HG03139 (cell line): Measurements from ENCODE around the gene RNU1-1.
"Not testable (repeated sequence)": the region's sequence is repeated elsewhere in the genome, so short reads cannot be mapped to it uniquely, and the experiment has no call there.

Source experiments
- ATAC-seq: cut with Tn5 transposase; IDR thresholded peaks from one replicate; pipeline ENCODE4 v1.9.1; 2021; ENCODE audit not compliant: unreplicated experiment

The RNU1-1 gene

DNA sequence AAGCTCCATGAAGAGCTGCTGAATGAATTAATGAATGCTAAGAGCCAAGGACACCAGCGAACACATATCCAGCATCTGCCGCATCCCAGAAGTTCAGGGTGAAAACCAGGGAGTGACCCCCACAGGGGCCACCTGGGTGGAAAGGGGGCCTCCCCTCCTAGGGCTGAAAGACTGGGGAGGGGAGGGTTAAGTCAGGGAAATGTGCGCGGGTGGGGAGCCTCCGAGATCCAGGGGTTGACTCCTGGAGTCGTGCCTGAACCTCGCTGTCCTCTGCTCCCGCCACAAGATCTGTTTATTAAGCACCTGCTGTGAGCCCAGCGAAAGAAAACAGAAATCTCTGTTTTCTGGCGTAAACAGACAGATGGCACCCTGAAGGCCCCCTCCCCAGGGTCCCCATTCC is 16.0 kb downstream of the RNU1-1 start:
- not testable (repeated sequence) for ATAC-seq

- ATAC-seq, result not testable (repeated sequence)
These were observed 16.6 kb downstream of the RNU1-1 start for GRCh38 chr1:16497474-16497904.

DNA sequence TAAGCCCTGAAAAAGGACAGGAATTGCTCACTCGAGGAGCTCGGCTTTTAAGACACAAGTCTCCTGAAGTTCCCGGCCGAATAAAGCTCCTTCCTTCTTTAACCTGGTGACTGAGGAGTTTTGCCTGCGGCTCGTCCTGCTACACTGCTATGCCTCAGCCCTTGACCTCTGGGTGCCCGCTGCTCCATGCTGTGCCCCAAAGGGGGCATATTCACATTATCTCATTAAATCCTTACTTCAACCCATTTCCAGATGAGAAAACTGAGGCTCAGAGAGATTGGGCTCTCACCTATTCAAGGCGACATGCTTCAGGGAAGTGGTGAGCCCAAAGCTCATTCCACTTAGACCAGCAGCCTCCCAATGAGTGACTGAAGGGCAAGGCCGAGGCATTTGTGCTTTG is 20.4 kb downstream of the RNU1-1 start:
- not testable (repeated sequence) for ATAC-seq

DNA sequence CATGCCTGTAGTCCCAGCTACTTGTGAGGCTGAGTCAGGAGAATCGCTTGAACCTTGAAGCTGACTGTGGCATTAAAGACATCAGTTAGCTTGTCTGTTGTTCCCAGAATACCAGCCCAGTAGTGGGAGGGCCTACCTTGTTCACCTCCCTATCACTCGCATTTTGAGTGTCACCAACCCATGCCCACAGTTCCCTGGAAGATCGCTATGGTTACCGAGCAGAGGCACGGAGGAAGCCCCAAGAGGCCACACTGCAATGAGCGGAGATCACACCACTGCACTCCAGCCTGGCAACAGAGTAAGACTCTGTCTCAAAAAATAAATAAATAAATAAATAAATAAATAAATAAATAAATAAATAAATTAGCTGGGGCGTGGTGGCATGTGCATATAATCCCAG is 21.1 kb downstream of the RNU1-1 start:
- not testable (repeated sequence) for ATAC-seq

DNA sequence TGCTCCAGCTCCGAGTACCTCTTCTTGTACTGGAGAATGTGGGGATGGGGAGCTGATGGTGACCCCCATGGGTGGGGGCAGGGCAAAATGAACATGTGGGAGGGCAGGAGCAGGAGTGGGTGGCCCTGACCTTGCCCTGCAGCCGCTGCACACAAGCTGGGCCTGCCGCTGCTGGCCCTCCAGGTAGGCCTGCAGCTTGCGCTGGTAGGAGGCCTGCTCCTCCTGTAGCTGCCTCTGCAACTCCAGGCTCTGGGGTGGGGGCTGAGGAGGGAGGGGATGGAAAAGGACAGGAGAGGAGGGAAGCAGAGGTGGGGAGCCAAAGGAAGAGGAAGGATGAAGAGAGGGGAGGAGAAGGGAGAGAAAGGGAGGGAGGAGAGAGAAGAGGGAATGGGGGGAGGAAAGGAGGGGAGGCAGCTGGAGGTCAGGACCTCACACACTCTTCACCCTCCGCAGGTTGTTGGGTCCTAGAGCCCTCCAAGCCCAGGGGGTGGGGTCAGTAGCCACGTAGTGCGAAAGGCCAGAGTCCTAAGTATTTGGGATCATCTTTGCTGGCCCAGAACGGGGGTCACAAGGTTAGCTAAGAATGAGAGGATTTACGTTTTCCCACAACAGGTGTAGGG is 22.9 kb downstream of the RNU1-1 start:
- ATAC-seq, result no peak

- ATAC-seq, result not testable (repeated sequence)
These were observed 24.7 kb downstream of the RNU1-1 start for GRCh38 chr1:16489195-16489880.

DNA sequence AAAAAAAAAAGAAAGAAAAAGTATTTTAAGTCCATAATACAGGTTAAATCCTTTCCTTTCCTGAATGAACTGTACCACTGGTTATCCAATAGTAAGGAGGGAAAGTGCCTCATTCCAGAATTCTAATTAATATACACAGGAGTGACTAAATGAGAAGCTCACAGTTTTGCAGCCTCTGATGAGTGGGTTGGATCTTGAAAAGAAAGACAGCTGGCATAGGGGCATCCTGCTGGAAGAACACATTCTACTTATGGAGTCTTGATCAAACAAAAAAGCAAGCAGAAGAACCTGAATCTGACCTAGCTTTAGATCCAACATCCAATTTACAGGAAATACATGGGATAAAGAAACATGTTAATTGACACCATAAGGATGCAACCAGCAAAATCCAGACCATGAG is 27.1 kb downstream of the RNU1-1 start:
- not testable (repeated sequence) for ATAC-seq

GRCh38 chr1:16486316-16486715 is 27.8 kb downstream of the RNU1-1 start:
- ATAC-seq, result not testable (repeated sequence)

DNA sequence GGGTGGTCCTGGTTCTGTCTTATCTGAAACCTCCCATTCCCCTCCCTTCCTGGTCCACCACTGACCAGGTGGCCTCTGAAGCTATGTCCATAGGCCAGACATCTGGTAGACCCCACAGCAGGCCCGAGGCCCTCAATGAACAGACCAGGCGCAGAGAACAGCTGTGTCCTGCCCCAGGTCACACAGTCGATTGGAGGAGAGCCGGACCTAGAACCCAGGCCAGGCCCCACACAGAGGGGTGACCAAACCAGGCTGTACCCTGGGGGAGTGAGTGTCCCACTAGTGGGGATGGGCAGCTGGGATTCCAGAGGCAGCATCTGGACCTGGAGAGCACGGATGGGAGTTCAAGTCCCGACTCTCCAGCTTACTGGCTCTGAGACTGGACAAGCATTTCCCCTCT is 29.2 kb downstream of the RNU1-1 start:
- no peak for ATAC-seq

- no peak for ATAC-seq
These were observed 29.6 kb downstream of the RNU1-1 start for GRCh38 chr1:16484501-16484835.

GRCh38 chr1:16483639-16484500 is 30.2 kb downstream of the RNU1-1 start:
- ATAC-seq, result not testable (repeated sequence)

GRCh38 chr1:16483146-16483545 is 30.9 kb downstream of the RNU1-1 start:
- not testable (repeated sequence) for ATAC-seq

DNA sequence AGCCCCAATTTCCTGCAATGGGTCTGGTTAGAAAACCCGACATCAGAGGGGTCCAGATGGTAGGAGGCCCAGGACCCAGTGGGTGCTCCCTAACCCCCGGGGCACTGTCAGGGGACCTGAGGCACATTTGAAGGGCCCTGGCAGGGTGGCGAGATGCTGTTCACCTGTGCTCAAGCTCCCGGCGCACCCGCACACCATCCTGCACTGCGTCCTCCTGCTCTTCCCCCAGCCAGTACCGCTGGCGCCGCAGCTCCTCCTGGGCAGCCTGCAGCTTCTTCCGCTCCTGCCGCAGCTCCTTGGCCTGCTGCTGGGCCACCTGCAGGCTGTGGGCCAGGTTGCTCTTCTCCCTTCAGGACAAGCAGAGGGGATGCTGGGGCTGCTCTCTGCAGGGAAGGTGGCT is 36.0 kb downstream of the RNU1-1 start:
- no peak for ATAC-seq

GRCh38 chr1:16475771-16476770 is 38.0 kb downstream of the RNU1-1 start:
- not testable (repeated sequence) for ATAC-seq

DNA sequence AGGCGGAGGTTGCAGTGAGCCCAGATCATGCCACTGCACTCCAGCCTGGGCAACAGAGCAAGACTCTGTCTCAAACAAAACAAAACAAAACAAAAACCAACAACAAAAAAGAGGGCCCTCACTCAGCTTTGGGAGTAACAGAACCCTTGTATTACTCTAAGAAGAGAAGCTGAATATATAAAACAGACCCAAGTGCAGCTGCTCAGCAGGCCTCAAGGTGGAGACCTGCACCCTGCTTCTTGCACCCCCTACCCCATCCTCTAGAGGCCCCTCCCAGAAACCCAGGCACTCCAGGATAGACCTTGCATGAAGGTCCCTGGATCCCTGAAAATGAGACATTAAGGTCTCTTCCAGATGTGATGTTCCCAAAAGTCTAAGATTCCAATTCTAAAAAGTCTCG is 39.2 kb downstream of the RNU1-1 start:
- not testable (repeated sequence) for ATAC-seq

DNA sequence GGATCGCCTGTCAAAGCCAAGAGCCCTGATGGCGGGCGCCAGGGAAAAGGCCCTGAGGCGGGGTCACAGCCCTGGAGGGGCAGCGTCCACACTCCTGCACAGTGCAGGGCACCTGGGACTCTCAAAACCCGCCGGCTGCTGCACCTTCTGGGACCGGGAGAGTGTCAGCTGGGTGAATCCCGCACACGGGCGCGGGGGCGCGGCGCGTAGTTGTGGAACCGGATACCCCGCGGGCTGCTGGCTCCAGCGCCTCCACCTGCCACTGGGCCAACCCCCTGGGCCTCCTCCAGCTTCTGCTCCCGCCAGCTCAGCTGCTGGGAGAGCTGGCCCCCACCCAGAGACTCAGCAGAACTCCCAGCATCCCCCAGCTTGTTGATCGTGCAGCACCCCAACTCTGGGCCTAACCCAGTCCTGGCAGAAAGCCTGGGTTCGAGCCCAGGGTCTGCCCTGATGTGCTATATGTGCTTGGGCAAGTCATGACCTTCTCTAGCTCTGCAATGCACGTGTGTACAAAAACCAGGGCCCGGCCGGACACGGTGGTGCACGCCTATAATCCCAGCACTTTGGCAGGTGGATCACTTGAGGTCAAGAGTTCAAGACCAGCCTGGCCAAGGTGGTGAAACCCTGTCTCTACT is 39.8 kb downstream of the RNU1-1 start:
- no peak for ATAC-seq

DNA sequence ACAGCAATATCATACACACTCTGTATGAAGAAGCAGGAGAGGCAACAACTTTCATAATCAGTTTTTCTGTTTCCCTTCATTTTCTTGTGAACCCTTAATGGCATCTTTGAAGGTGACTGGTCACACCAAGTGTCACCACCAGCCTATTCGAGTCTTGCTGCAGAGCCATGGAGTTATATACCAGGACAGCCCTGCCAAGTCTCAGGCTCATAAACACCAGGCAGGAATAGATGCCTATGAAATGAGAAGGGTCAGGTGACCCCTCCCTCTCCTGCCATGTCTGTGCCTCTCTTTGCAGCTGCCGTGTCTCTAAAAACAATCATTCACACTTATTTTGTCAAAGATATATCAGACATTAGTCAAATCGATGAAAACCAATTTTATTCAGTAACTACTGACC is 45.5 kb downstream of the RNU1-1 start:
- ATAC-seq, result no peak

- no peak for ATAC-seq
These were observed 49.0 kb downstream of the RNU1-1 start for GRCh38 chr1:16464917-16465625.
